Progenitor cell of endocrine pancreas (in vitro differentiated cells): ENCODE measurements around the gene CNGA1. TPM values are rescaled to one million over a fixed set of nuclear protein-coding genes. Genes with fewer than 3 reads are reported as not detected.

Experiments
- DNase-seq: peaks from one replicate; pipeline ENCODE4 v3.0.0; 2021; ENCODE audit warnings: low spot score; ENCODE audit not compliant: unreplicated experiment
- H3K27ac Mint-ChIP-seq: 2 replicates; pipeline ENCODE4 v1.8.0; 2021; ENCODE audit warnings: mild to moderate bottlenecking, moderate library complexity, mixed read lengths
- H3K27me3 Mint-ChIP-seq: 2 replicates; pipeline ENCODE4 v1.8.0; 2021; ENCODE audit warnings: mixed read lengths
- H3K36me3 Mint-ChIP-seq: 2 replicates; pipeline ENCODE4 v1.8.0; 2022; ENCODE audit warnings: mixed read lengths; ENCODE audit not compliant: insufficient read depth
- H3K4me1 Mint-ChIP-seq: 2 replicates; pipeline ENCODE4 v1.8.0; 2021; ENCODE audit warnings: low read depth, mixed read lengths
- H3K4me3 Mint-ChIP-seq: 2 replicates; pipeline ENCODE4 v1.8.0; 2021; ENCODE audit warnings: low read depth, mild to moderate bottlenecking, moderate library complexity, mixed read lengths
- H3K9me3 Mint-ChIP-seq: 2 replicates; pipeline ENCODE4 v1.8.0; 2021; ENCODE audit warnings: low read depth, mixed read lengths
- total RNA-seq: library from RNA; stranded (reverse); gene quantifications from 2 replicates; pipeline ENCODE4 v1.2.1, GENCODE V29; 2021
- TF ChIP-seq, protein P1 (sequence below): fragments of 200-600 bp; sonication (generic); IDR thresholded peaks from one replicate; pipeline ENCODE4 v1.5.0; 2021; ENCODE audit warnings: antibody characterized with exemption, mild to moderate bottlenecking; ENCODE audit not compliant: unreplicated experiment

The CNGA1 gene
- total RNA-seq, 1 donor from 2014 or later = 1.6 TPM

DNA sequence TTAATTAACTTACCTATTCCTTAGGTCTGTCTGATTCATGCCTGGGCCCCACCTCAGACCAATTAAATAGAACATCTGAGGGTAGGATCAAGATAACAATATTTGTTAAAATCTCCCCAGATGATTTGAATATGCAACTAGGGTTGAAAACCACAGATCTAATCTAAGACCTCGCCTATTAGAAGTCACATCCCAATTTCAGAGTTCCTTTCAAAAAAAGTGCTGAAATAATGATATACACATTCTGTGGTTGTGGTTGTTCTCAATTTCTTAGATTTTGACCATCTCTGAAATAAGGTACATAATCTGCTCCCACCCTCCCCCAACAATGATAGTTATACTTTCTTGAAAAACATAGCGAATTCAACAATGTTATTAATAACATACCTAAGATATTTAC lies 27.8 kb upstream of the CNGA1 start:
- Mint-ChIP-seq H3K36me3 (peaks cover 1% of the 10 kb centered on the region), H3K27ac (no peak overlapping the region), H3K27me3 (peaks cover 1% of the 10 kb centered on the region), H3K4me3 (no peak overlapping the region), H3K4me1 (peaks cover 35% of the 10 kb centered on the region), H3K9me3 (peaks cover under 1% of the 10 kb centered on the region)
- TF ChIP-seq, protein P1, sequence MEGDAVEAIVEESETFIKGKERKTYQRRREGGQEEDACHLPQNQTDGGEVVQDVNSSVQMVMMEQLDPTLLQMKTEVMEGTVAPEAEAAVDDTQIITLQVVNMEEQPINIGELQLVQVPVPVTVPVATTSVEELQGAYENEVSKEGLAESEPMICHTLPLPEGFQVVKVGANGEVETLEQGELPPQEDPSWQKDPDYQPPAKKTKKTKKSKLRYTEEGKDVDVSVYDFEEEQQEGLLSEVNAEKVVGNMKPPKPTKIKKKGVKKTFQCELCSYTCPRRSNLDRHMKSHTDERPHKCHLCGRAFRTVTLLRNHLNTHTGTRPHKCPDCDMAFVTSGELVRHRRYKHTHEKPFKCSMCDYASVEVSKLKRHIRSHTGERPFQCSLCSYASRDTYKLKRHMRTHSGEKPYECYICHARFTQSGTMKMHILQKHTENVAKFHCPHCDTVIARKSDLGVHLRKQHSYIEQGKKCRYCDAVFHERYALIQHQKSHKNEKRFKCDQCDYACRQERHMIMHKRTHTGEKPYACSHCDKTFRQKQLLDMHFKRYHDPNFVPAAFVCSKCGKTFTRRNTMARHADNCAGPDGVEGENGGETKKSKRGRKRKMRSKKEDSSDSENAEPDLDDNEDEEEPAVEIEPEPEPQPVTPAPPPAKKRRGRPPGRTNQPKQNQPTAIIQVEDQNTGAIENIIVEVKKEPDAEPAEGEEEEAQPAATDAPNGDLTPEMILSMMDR = no peak
- no peak for DNase-seq

GRCh38 chr4:48043504-48043903 lies 27.0 kb upstream of the CNGA1 start:
- no peak for DNase-seq
- H3K4me3 Mint-ChIP-seq = no peak overlapping the region
- peaks cover 38% of the 10 kb centered on the region for H3K4me1 Mint-ChIP-seq
- peaks cover 4% of the 10 kb centered on the region for H3K36me3 Mint-ChIP-seq
- TF ChIP-seq, protein P1 = no peak
- peak overlapping the region; percentile 89 for H3K27ac Mint-ChIP-seq
- H3K9me3 Mint-ChIP-seq = no peaks in the 10 kb centered on the region
- H3K27me3 Mint-ChIP-seq = no peaks in the 10 kb centered on the region

DNA sequence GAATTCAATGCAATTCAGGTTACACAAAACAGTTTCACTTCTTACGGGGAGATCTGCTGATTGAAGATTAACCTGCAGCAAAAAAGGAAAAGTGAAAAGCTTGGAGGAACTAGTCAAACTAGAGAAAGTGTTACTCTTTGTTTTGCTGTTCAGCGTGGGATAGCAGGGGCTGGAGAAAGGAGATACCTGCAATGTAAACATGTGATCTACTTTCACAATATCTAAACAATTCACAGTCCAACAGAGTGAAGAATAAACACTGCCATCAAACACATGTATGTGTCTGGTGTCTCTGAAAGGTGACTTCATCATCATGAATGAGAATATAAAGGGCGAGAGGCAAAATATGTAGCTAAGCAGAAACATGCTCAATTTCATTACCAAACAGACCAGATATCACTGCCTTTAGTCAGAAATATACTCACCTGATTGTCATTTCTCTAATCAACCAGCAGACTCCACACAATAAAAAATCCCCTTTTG lies 26.5 kb upstream of the CNGA1 start:
- H3K4me3 Mint-ChIP-seq = no peak overlapping the region
- TF ChIP-seq, protein P1 = no peak
- no peaks in the 10 kb centered on the region for H3K9me3 Mint-ChIP-seq
- peaks cover 36% of the 10 kb centered on the region for H3K4me1 Mint-ChIP-seq
- DNase-seq = no peak
- H3K36me3 Mint-ChIP-seq = peaks cover 4% of the 10 kb centered on the region
- H3K27ac Mint-ChIP-seq = peak overlapping the region; percentile 89
- H3K27me3 Mint-ChIP-seq = no peaks in the 10 kb centered on the region

DNA sequence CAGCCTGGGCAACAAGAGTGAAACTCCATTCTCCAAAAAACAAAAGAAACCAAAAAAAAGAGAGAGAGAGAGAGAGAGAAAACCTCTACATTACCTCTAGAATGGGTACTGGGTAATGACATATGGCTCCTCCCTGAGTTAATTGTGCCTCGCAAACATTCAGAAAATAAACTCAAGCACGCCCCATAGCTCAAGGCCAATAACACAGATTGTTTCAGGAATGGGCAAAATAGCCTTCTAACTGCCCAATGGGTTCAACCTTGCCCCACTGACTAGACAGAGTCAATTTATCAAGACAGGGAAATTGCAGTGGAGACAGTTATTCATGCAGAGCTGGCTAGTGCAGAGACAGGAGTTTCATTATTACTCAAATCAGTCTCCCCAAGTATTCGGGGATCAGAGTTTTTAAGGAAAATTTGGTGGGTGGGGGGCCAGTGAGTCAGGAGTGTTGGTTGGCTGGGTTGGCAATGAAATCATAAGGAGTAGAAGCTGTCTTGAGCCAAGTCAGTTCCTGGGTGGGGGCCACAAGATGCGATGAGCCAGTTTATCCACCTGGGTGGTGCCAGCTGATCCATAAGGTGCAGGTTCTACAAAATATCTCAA lies 25.2 kb upstream of the CNGA1 start:
- no peak overlapping the region for H3K4me3 Mint-ChIP-seq
- H3K27me3 Mint-ChIP-seq = no peaks in the 10 kb centered on the region
- peak overlapping the region; percentile 37 for H3K27ac Mint-ChIP-seq
- H3K4me1 Mint-ChIP-seq = peaks cover 30% of the 10 kb centered on the region
- no peaks in the 10 kb centered on the region for H3K9me3 Mint-ChIP-seq
- peaks cover 4% of the 10 kb centered on the region for H3K36me3 Mint-ChIP-seq
- DNase-seq = no peak
- TF ChIP-seq, protein P1 = no peak

DNA sequence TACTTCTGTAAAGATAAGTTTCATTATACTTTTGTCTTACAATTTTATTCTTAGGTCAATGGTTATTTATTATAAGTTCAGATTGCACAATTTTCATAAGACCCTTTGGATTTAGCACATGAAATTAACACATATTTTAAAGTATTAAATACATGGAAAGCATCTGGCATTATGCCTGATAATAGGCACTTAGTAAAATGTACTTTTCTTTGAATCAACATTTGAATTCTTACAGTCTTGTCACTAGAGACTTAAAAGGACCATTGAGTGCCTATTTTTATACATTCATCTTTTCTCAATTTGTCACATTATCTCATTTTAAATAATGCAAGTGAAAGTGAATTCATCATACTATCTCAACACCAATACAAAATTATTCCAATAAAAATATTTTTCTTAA lies 23.1 kb upstream of the CNGA1 start:
- H3K4me3 Mint-ChIP-seq = no peak overlapping the region
- TF ChIP-seq, protein P1 = no peak
- H3K27me3 Mint-ChIP-seq = no peaks in the 10 kb centered on the region
- no peak overlapping the region for H3K27ac Mint-ChIP-seq
- H3K36me3 Mint-ChIP-seq = peaks cover 18% of the 10 kb centered on the region
- H3K4me1 Mint-ChIP-seq = peaks cover 31% of the 10 kb centered on the region
- no peaks in the 10 kb centered on the region for H3K9me3 Mint-ChIP-seq
- DNase-seq = no peak
